PFSK-1 (cell line): ENCODE measurements around the gene MAP6.

ENCODE experiments used
- FOXP2 ChIP-seq: optimal IDR thresholded peaks from 2 replicates; pipeline ENCODE3; 2011; ENCODE audit warnings: borderline replicate concordance, control low read depth, inconsistent platforms; ENCODE audit not compliant: insufficient read depth; ENCODE audit errors: extremely low read length, extremely low read depth
- POLR2AphosphoS5 ChIP-seq: IDR thresholded peaks from 2 replicates; pipeline ENCODE4 v1.6.1; 2012; ENCODE audit warnings: low read depth, mild to moderate bottlenecking, control low read depth, low read length, moderate library complexity
- REST ChIP-seq, 2 experiments: IDR thresholded peaks; 2 replicates each; pipeline versions ENCODE4 v1.6.1 to v1.8.0; 2011 to 2012; ENCODE audit warnings: low read depth in 2 of 2, low read length in 2 of 2, control low read depth in 1 of 2, inconsistent platforms in 1 of 2, mild to moderate bottlenecking in 1 of 2, moderate library complexity in 1 of 2; ENCODE audit not compliant: insufficient read depth in 1 of 2
- SIN3A ChIP-seq: IDR thresholded peaks from 2 replicates; pipeline ENCODE4 v1.6.1; 2012; ENCODE audit warnings: mild to moderate bottlenecking, low read length, moderate library complexity, borderline replicate concordance; ENCODE audit not compliant: insufficient read depth
- TAF1 ChIP-seq: IDR thresholded peaks from 2 replicates; pipeline ENCODE4 v1.6.1; 2012; ENCODE audit warnings: low read length, control low read depth, borderline replicate concordance; ENCODE audit not compliant: insufficient read depth

The MAP6 gene

GRCh38 chr11:75596914-75597313, 71.9 kb downstream of the MAP6 start:
- no peak for TF ChIP-seq REST (IDR thresholded peaks at IDR 0.05; ENCODE audit: insufficient read depth in 1 of 2, low read depth in 2 of 2, low read length in 2 of 2)
- TF ChIP-seq SIN3A = no peak
- no peak for TF ChIP-seq FOXP2
- no peak for TF ChIP-seq POLR2AphosphoS5
- no peak for TF ChIP-seq TAF1

- TF ChIP-seq POLR2AphosphoS5 (no peak), SIN3A (no peak), FOXP2 (no peak), TAF1 (no peak), REST (IDR thresholded peaks at IDR 0.05; ENCODE audit: insufficient read depth in 1 of 2, low read depth in 2 of 2, low read length in 2 of 2) (no peak)
Measured at GRCh38 chr11:75595429-75595828, 73.4 kb downstream of the MAP6 start.

- TF ChIP-seq POLR2AphosphoS5 (no peak), TAF1 (no peak), SIN3A (no peak), FOXP2 (no peak), REST (IDR thresholded peaks at IDR 0.05; ENCODE audit: insufficient read depth in 1 of 2, low read depth in 2 of 2, low read length in 2 of 2) (no peak)
Measured at GRCh38 chr11:75594211-75594610, 74.6 kb downstream of the MAP6 start.

- TF ChIP-seq FOXP2 (no peak), SIN3A (no peak), POLR2AphosphoS5 (no peak), REST (IDR thresholded peaks at IDR 0.05; ENCODE audit: insufficient read depth in 1 of 2, low read depth in 2 of 2, low read length in 2 of 2) (no peak), TAF1 (no peak)
Measured at GRCh38 chr11:75593286-75593915, 75.4 kb downstream of the MAP6 start.

- TF ChIP-seq POLR2AphosphoS5 = no peak
- no peak for TF ChIP-seq TAF1
- no peak for TF ChIP-seq REST (IDR thresholded peaks at IDR 0.05; ENCODE audit: insufficient read depth in 1 of 2, low read depth in 2 of 2, low read length in 2 of 2)
- no peak for TF ChIP-seq SIN3A
- TF ChIP-seq FOXP2 = no peak
Measured at GRCh38 chr11:75592715-75593114, 76.1 kb downstream of the MAP6 start.
